Measurements from ENCODE around the gene TMEM156.
"Not testable (repeated sequence)": the region's sequence is repeated elsewhere in the genome, so short reads cannot be mapped to it uniquely, and the experiment has no call there.

Gene TMEM156

GRCh38 chr4:39042366-39042765, 10.2 kb upstream of the TMEM156 start:
- no peaks in the 10 kb centered on the region for H3K36me3 Mint-ChIP-seq (ENCODE audit: low read depth)
- TF ChIP-seq, protein P1, sequence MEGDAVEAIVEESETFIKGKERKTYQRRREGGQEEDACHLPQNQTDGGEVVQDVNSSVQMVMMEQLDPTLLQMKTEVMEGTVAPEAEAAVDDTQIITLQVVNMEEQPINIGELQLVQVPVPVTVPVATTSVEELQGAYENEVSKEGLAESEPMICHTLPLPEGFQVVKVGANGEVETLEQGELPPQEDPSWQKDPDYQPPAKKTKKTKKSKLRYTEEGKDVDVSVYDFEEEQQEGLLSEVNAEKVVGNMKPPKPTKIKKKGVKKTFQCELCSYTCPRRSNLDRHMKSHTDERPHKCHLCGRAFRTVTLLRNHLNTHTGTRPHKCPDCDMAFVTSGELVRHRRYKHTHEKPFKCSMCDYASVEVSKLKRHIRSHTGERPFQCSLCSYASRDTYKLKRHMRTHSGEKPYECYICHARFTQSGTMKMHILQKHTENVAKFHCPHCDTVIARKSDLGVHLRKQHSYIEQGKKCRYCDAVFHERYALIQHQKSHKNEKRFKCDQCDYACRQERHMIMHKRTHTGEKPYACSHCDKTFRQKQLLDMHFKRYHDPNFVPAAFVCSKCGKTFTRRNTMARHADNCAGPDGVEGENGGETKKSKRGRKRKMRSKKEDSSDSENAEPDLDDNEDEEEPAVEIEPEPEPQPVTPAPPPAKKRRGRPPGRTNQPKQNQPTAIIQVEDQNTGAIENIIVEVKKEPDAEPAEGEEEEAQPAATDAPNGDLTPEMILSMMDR (IDR thresholded peaks at IDR 0.05; ENCODE audit: unreplicated experiment in 3 of 3), result no peak
- peak overlapping the region; percentile 14 to 79 (median 47) for H3K27ac Mint-ChIP-seq
- no peaks in the 10 kb centered on the region for H3K9me3 Mint-ChIP-seq
- H3K27me3 Mint-ChIP-seq (ENCODE audit: low read depth), result no peaks in the 10 kb centered on the region
- peak overlapping the region; percentile 63 to 69 (median 63) for H3K4me3 Mint-ChIP-seq
- H3K4me1 Mint-ChIP-seq, result peaks cover 42% of the 10 kb centered on the region

DNA sequence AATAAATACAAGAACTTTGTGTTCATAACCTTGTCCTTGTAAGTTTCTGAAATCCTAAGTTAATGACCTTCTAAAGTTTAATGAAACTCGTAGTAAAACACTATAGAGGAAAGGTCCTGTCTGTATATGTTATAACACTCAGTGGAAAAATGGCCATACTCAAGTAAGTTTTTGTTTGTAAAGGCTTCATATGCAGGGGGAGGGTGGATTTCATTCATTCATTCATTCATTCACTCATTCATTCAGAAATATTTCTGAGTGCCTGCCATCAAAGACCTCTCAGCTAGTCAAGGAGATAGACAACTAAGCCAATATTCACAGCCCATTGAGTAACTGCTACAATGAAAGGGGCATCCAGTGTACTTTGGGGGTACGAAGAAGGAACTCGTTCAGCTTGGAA, 6.9 kb upstream of the TMEM156 start:
- H3K27ac Mint-ChIP-seq, result peak overlapping the region in 1 of 3 experiments; percentile 17
- no peaks in the 10 kb centered on the region for H3K9me3 Mint-ChIP-seq
- no peak overlapping the region for H3K4me3 Mint-ChIP-seq
- no peaks in the 10 kb centered on the region for H3K27me3 Mint-ChIP-seq (ENCODE audit: low read depth)
- H3K36me3 Mint-ChIP-seq (ENCODE audit: low read depth), result no peaks in the 10 kb centered on the region
- peaks cover 27% of the 10 kb centered on the region for H3K4me1 Mint-ChIP-seq
- TF ChIP-seq, protein P1 (IDR thresholded peaks at IDR 0.05; ENCODE audit: unreplicated experiment in 3 of 3), result no peak

DNA sequence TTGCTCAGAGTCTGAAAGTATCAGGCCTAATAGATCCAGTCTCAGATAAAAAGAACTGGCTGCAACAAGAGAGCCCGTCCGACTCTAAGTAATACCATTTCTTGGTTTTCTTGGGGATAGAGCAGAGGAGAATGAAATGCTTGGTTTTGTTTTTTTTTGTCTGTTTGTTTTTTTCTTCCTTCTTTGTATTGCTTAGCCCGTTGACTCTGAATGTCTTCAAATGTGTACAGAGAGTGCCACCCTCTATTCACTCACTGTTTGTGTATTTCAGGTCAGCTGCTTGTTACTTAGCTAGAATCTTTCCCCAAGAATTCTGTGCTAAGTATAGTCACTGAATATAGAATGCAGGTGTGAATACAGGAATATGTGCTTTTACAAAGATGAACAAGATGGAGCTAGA, 5.7 kb upstream of the TMEM156 start:
- peak overlapping the region; percentile 18 to 77 (median 70) for H3K27ac Mint-ChIP-seq
- H3K9me3 Mint-ChIP-seq, result no peaks in the 10 kb centered on the region
- TF ChIP-seq, protein P1 (IDR thresholded peaks at IDR 0.05; ENCODE audit: unreplicated experiment in 3 of 3), result no peak
- no peaks in the 10 kb centered on the region for H3K27me3 Mint-ChIP-seq (ENCODE audit: low read depth)
- H3K4me1 Mint-ChIP-seq, result peaks cover 16% of the 10 kb centered on the region
- no peak overlapping the region for H3K4me3 Mint-ChIP-seq
- no peaks in the 10 kb centered on the region for H3K36me3 Mint-ChIP-seq (ENCODE audit: low read depth)

DNA sequence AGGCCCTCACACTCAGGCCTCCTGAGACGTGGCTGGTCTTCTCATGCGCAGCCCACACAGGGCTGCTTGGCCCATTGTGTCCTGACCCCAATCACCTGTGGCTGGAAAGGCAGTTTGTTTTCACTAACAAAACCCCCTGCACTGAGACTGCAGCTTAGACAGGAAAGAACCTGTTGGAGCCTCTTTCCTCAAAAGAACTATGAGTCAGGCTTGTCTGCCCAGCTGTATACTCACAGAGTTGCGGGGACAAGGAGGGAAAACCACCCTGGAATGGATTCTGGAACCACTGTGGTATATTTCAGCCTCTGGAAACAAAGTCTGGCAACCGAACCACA, 5.2 kb upstream of the TMEM156 start:
- no peaks in the 10 kb centered on the region for H3K27me3 Mint-ChIP-seq (ENCODE audit: low read depth)
- H3K9me3 Mint-ChIP-seq, result no peaks in the 10 kb centered on the region
- no peaks in the 10 kb centered on the region for H3K36me3 Mint-ChIP-seq (ENCODE audit: low read depth)
- H3K4me3 Mint-ChIP-seq, result no peak overlapping the region
- H3K27ac Mint-ChIP-seq, result peak overlapping the region; percentile 18 to 77 (median 70)
- TF ChIP-seq, protein P1 (IDR thresholded peaks at IDR 0.05; ENCODE audit: unreplicated experiment in 3 of 3), result no peak
- H3K4me1 Mint-ChIP-seq, result peaks cover 14% of the 10 kb centered on the region

DNA sequence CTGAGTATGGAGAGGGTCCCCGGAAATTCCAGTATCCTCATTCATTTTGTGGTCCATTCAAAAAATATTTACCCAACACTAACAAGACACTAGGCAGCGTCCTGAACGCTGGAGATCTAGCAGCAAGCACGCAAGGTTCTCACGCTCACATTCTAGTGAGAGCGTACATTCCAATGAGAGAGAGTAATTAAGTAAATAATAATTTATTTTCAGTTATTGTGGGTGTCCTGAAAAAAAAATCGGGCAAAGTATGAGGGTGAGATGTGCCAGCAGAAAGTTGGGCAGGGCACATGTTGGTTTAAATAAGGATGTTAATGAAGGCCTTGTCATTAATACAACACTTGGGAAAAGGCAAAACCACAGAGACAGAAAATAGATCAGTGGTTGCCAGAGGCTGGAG, 4.0 kb upstream of the TMEM156 start:
- no peak overlapping the region for H3K4me3 Mint-ChIP-seq
- H3K4me1 Mint-ChIP-seq, result peaks cover 7% of the 10 kb centered on the region
- no peaks in the 10 kb centered on the region for H3K27me3 Mint-ChIP-seq (ENCODE audit: low read depth)
- H3K9me3 Mint-ChIP-seq, result no peaks in the 10 kb centered on the region
- H3K36me3 Mint-ChIP-seq (ENCODE audit: low read depth), result no peaks in the 10 kb centered on the region
- peak overlapping the region in 2 of 3 experiments; percentile 19 to 84 for H3K27ac Mint-ChIP-seq
- TF ChIP-seq, protein P1 (IDR thresholded peaks at IDR 0.05; ENCODE audit: unreplicated experiment in 3 of 3), result no peak

GRCh38 chr4:39031590-39032020, 604 bp downstream of the TMEM156 start:
- H3K27ac Mint-ChIP-seq; H3K9me3 Mint-ChIP-seq; H3K4me1 Mint-ChIP-seq; H3K36me3 Mint-ChIP-seq (ENCODE audit: low read depth); H3K27me3 Mint-ChIP-seq (ENCODE audit: low read depth); H3K4me3 Mint-ChIP-seq: not testable (repeated sequence)
